Gastrocnemius medialis (tissue), 4 donors: ENCODE results near the gene FGF22. TPM values are rescaled to one million over a fixed set of nuclear protein-coding genes. Genes with fewer than 3 reads are reported as not detected.
A peak's percentile ranks its signal among the peaks of the same experiment; 100 is the strongest.

Experiments
- ATAC-seq, 2 donors: fragments of 150-250 bp; one replicate each; pipeline ENCODE4 v1.9.1; 2016
- DNase-seq, 2 donors: peaks; one replicate each; pipeline ENCODE4 v3.0.0-alpha.2; 2019
- H3K27ac ChIP-seq, 4 donors: fragments of 200-600 bp; sonication (generic); 1 replicate in 1 of 4; 2 replicates in 3 of 4; pipeline ENCODE4 v1.5.1; 2016 to 2018; ENCODE audit warnings: mild to moderate bottlenecking in 2 of 4, moderate library complexity in 1 of 4
- H3K27me3 ChIP-seq, 3 donors: fragments of 200-600 bp; sonication (generic) in 2 of 3; 1 replicate in 1 of 3; 2 replicates in 2 of 3; pipeline versions ENCODE4 v1.5.1 to v1.6.0; 2016 to 2019; ENCODE audit warnings: mild to moderate bottlenecking in 1 of 3, moderate library complexity in 1 of 3
- H3K36me3 ChIP-seq, 2 donors: fragments of 200-600 bp; sonication (generic) in 1 of 2; one replicate each; pipeline ENCODE4 v1.5.1; 2017 to 2018
- H3K4me1 ChIP-seq, 2 donors: fragments of 200-600 bp; sonication (generic) in 1 of 2; one replicate each; pipeline ENCODE4 v1.5.1; 2016 to 2017; ENCODE audit warnings: mild to moderate bottlenecking in 2 of 2
- H3K4me3 ChIP-seq, 4 donors: fragments of 200-600 bp; sonication (generic) in 3 of 4; 1 replicate in 1 of 4; 2 replicates in 3 of 4; pipeline ENCODE4 v1.5.1; 2016 to 2019; ENCODE audit warnings: mild to moderate bottlenecking in 2 of 4
- H3K9me3 ChIP-seq, 3 donors: fragments of 200-600 bp; sonication (generic) in 2 of 3; 1 replicate in 1 of 3; 2 replicates in 2 of 3; pipeline ENCODE4 v1.5.1; 2016 to 2019
- CTCF ChIP-seq, 5 experiments: fragments of 450-650 bp in 3 of 5; fragments of 200-600 bp in 2 of 5; sonication (generic) in 2 of 5; IDR thresholded peaks in 4 of 5; conservative IDR thresholded peaks in 1 of 5; 1 replicate in 4 of 5; 2 replicates in 1 of 5; pipeline ENCODE4 v1.5.1; 2016 to 2019; ENCODE audit warnings: antibody characterized with exemption in 5 of 5, mild to moderate bottlenecking in 3 of 5, moderate library complexity in 3 of 5
- POLR2A ChIP-seq, 2 donors: fragments of 450-650 bp; IDR thresholded peaks; one replicate each; pipeline ENCODE4 v1.6.1; 2017; ENCODE audit warnings: antibody characterized with exemption in 2 of 2, mild to moderate bottlenecking in 2 of 2, moderate library complexity in 2 of 2
- in situ Hi-C, 4 donors: fragments of 200-750 bp; cut with MboI; loops; one replicate each; pipeline versions ENCODE4 v1.15.0 to v1.8.0; 2017; ENCODE audit warnings: low sequenced_read_pairs in 4 of 4
- intact Hi-C: fragments of 100-400 bp; cut with DNase I; formaldehyde crosslinking; loops from one replicate; pipeline ENCODE4 v1.15.1; 2023; ENCODE audit warnings: low total_unique reads
- total RNA-seq, 4 donors: library from RNA; depleted of rRNA; stranded (reverse); fragments of >200 nt; gene quantifications; one replicate each; pipeline versions ENCODE4 v1.1.0 to v1.2.3, GENCODE V29; 2016

Gene FGF22
- not detected for total RNA-seq

GRCh38 chr19:639253-640160 lies at the start of gene FGF22:
TSS of gene FGF22 (plus strand) at chr19:639879. CDS start at chr19:639926, 47 bp downstream.
- Histone ChIP-seq H3K36me3 (no peaks in the 10 kb centered on the region), H3K9me3 (no peaks in the 10 kb centered on the region), H3K27me3 (no peaks in the 10 kb centered on the region), H3K4me3 (peak within 1 kb of the TSS; percentile 51 to 66 (median 60)), H3K27ac (peak within 1 kb of the TSS; percentile 14 to 61 (median 42)), H3K4me1 (peaks cover 0 to 10% of the 10 kb centered on the region in 2 donors)
- TF ChIP-seq POLR2A (IDR thresholded peaks at IDR 0.05) (peak; percentile 15 to 34), CTCF (IDR thresholded peaks at IDR 0.05 in 4 of 5, conservative IDR thresholded peaks at IDR 0.05 in 1 of 5) (peak in 1 of 5 experiments; percentile 17)
- intact Hi-C loops, result loop anchor here (1.0 kb wide), 1 partner anchor 67 kb away; the partner anchor contains the start of gene BSG
- DNase-seq (peak; percentile 89 to 91), ATAC-seq (peak; percentile 94 to 95)
- in situ Hi-C loops, result no loop called here

GRCh38 chr19:590396-590745 lies 49.3 kb upstream of the FGF22 start:
- H3K27ac ChIP-seq, result no peak overlapping the region
- no peaks in the 10 kb centered on the region for H3K36me3 ChIP-seq
- ATAC-seq, result no peak
- intact Hi-C loops (no loop called here), in situ Hi-C loops (no loop called here)
- H3K4me1 ChIP-seq, result no peaks in the 10 kb centered on the region
- TF ChIP-seq CTCF (IDR thresholded peaks at IDR 0.05 in 4 of 5, conservative IDR thresholded peaks at IDR 0.05 in 1 of 5), result no peak
- TF ChIP-seq POLR2A (IDR thresholded peaks at IDR 0.05), result no peak
- no peaks in the 10 kb centered on the region for H3K9me3 ChIP-seq
- H3K4me3 ChIP-seq, result no peak overlapping the region
- H3K27me3 ChIP-seq, result peaks cover 39 to 53% (median 43%) of the 10 kb centered on the region in 3 donors
- DNase-seq, result no peak

- in situ Hi-C loops (no loop called here), intact Hi-C loops (no loop called here)
- ATAC-seq, result no peak
- DNase-seq, result no peak
- Histone ChIP-seq H3K4me1 (no peaks in the 10 kb centered on the region), H3K36me3 (no peaks in the 10 kb centered on the region), H3K27me3 (peaks cover 39 to 53% (median 43%) of the 10 kb centered on the region in 3 donors), H3K4me3 (no peak overlapping the region), H3K27ac (no peak overlapping the region), H3K9me3 (no peaks in the 10 kb centered on the region)
- TF ChIP-seq POLR2A (IDR thresholded peaks at IDR 0.05) (no peak), CTCF (IDR thresholded peaks at IDR 0.05 in 4 of 5, conservative IDR thresholded peaks at IDR 0.05 in 1 of 5) (no peak)
Measured at GRCh38 chr19:590750-591098, 49.0 kb upstream of the FGF22 start.

GRCh38 chr19:591099-591958 lies 48.4 kb upstream of the FGF22 start:
- no peak for DNase-seq
- TF ChIP-seq CTCF (IDR thresholded peaks at IDR 0.05 in 4 of 5, conservative IDR thresholded peaks at IDR 0.05 in 1 of 5), result no peak
- TF ChIP-seq POLR2A (IDR thresholded peaks at IDR 0.05), result no peak
- peak; percentile 24 to 31 for ATAC-seq
- in situ Hi-C loops (no loop called here), intact Hi-C loops (no loop called here)
- no peak overlapping the region for H3K4me3 ChIP-seq
- peaks cover 39 to 53% (median 46%) of the 10 kb centered on the region in 3 donors for H3K27me3 ChIP-seq
- no peaks in the 10 kb centered on the region for H3K9me3 ChIP-seq
- H3K4me1 ChIP-seq, result no peaks in the 10 kb centered on the region
- no peaks in the 10 kb centered on the region for H3K36me3 ChIP-seq
- H3K27ac ChIP-seq, result no peak overlapping the region
